ENCODE data around the gene TIMM21. TPM values are rescaled to one million over a fixed set of nuclear protein-coding genes. Genes with fewer than 3 reads are reported as not detected.

Gene TIMM21
- polyA plus RNA-seq, 3 donors, result 66.3 to 70.7 (median 66.4) TPM

DNA sequence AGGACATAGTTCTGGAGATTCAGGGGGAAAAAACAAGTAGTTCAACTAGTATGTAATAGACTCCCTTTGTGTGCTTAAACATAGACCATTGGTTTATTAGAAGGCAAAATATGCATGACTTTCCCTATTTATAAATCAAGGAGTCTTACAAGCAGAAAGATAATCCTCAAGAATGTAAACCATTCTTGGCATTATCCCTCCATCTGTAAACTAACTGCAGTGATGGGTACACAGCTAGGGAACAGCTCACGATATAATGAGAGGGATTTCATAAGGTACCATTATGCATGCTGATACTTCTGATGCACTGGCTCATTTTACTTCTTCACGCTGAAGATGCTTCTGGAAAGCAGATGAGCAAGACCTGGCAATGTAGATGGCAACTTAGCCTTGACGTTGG lies 1.6 kb upstream of the TIMM21 start:
- no peak for DNase-seq (ENCODE audit: low read depth in 3 of 3, low spot score in 2 of 3)

DNA sequence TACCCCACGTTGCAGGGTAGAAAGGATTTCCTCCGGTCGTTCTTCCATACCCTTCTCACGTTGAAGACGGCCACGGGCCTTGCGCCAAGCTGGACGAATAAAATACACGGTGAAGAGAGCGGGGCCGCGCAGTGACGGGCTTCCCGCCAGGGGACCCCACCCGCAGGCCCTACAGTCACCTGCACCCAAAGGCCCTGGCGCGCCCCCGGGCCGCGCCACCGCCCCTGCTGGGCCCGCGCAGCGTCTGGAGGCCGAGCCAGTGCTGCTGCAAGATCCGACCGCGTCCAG lies 888 bp upstream of the TIMM21 start:
- DNase-seq (ENCODE audit: low read depth in 3 of 3, low spot score in 2 of 3), result no peak

DNA sequence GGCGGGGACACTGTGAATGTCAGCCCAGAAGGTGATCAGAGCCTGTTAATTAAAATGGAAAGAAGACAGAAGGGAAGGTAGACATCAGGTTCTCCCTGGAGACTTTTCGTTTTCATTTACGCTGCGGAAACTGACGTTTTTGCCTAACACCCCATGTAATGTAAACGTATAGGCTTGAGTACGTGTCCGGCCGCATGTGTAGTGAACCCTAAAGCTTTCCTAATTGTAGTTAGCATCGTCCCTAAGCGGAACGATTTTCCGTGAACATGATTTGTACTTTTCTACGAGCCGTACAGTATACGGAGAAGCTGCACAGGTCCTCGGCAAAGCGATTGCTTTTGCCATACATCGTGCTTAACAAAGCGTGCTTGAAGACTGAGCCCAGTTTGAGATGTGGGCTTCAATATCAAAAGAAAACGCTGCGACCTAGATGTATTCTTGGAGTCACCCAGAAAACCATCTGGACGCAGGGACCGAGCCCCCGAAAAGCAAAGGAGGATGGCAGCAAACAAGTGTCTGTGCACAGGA lies 284 bp downstream of the TIMM21 start:
- no peak for DNase-seq (ENCODE audit: low read depth in 3 of 3, low spot score in 2 of 3)

DNA sequence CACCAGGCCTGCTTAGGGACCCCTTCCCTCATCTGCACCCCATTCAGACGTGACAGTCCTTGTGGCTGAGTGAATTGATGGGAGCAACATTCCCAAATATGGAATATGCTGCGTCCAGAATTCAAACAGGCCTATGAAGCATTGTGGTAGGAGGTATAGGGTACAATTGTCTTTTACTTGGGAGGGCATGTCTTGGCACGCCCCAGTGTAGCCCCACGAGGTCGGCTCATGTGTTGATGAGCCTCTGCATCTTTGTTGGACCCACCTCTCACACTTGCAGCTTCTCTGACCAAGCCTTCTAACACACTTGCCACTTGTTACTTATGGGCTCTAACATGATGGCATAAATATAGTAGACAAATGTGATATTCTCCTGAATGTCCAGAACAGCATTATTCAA lies 1.6 kb downstream of the TIMM21 start:
- no peak for DNase-seq (ENCODE audit: low read depth in 3 of 3, low spot score in 2 of 3)

DNA sequence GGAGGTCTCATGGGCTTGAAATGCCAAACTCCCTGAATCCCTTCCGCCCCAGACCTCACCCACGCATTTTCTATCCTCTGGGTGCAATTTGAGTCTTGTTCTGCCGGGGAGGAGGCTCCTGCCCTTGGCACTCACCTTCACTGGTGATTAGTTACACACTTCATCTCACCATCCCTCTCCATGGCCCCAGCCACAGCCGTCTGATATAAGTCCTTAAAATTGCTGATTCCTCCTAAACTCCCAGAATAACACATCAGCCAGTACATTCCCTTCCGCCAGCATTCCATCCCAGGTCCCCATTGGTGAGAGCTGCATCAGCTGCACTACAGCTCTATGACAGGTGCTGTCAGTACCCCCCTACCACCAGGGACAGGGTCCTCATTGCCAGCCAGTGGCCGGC lies 3.9 kb downstream of the TIMM21 start:
- no peak for DNase-seq (ENCODE audit: low read depth in 3 of 3, low spot score in 2 of 3)

DNA sequence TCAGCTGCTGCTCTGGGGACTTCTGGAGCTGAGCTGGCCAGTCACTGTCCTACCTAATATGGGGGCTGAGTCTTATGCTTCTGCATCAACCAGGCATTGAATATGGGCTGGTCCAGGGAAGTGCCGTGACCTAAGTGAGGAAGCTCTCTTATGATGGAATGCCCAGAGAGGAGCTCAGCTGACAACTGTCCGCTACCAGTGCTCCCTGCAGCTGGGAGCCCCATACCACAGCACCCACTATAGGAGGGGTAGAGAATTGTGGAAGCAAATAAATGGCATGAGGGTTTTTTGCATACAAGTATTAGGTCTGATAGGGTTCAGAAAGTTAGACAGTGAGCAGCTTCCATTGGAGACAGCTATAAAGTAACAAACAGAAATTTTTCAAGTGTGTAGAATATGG lies 4.5 kb downstream of the TIMM21 start:
- no peak for DNase-seq (ENCODE audit: low read depth in 3 of 3, low spot score in 2 of 3)

DNA sequence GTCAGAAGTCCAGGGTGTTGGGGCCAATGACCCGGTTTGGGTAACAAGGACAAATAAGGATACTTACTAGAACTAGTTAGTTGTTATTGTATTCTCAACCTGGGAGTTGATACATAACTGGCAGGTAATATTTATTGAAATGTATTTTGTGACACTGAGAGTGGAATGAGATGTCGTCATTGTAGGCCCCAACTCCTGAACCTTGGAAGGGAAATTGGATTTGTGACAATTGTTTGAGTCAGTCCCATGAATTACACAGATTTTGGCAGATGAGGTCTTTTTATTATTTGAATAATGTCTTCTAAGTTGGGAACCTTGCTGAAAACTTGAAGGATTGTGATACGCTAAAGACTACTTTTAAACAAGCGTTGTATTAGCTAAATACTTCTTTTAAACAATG lies 5.1 kb downstream of the TIMM21 start:
- no peak for DNase-seq (ENCODE audit: low read depth in 3 of 3, low spot score in 2 of 3)

DNA sequence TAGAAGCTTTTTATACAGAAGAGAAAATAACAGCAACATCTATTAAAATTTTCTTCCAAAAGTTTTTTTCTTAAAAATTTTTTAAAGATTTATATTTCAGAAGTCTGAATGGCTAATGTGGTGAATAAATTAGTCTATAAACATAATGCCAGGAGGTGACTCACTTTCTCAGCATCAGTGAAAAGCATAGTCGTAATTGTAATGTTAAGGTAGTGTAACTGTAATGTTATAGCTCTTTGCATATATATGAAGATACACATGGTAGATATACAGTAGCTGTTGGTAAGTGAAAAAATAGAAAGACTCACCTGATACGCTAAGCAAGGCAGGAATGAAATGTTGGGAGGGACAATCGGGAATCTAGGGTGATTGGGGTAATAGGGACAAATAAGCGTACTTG lies 5.5 kb downstream of the TIMM21 start:
- no peak for DNase-seq (ENCODE audit: low read depth in 3 of 3, low spot score in 2 of 3)

DNA sequence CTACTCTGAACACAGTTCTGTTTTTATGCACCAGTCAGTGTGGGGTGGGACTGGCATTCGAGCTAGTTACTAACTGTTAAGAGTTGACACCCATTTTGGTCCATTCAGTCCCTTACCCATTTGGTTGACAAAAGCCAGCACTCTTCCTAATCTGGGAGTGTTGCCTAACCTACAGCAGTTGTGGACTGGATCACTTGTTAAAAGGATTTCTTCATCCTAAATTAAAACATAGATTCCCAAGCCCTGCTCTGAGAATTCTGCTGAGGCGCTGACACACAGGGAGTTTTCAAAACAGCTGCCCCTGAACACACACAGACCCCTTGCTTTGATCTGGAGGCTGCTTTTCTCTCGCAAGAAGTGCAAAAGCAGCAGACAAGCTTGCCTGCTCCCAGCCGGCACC lies 6.4 kb downstream of the TIMM21 start:
- DNase-seq (ENCODE audit: low read depth in 3 of 3, low spot score in 2 of 3), result no peak

DNA sequence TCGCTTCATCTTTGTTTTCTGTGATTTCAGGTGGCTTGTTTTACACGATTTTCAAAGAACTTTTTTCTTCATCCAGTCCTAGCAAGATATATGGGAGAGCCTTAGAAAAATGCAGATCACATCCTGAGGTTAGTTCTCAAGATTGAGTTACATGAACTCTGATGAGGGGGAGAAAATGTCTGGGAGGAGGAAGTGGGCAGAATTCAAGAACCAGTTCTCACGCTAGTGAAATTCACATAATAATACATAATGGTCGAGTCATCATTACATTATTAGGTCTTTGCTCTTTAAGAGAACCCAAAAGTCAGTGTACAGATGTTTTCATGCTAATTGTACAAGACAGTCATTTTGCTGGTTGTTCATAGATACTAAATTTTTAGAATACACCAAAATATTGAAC lies 7.0 kb downstream of the TIMM21 start:
- no peak for DNase-seq (ENCODE audit: low read depth in 3 of 3, low spot score in 2 of 3)

DNA sequence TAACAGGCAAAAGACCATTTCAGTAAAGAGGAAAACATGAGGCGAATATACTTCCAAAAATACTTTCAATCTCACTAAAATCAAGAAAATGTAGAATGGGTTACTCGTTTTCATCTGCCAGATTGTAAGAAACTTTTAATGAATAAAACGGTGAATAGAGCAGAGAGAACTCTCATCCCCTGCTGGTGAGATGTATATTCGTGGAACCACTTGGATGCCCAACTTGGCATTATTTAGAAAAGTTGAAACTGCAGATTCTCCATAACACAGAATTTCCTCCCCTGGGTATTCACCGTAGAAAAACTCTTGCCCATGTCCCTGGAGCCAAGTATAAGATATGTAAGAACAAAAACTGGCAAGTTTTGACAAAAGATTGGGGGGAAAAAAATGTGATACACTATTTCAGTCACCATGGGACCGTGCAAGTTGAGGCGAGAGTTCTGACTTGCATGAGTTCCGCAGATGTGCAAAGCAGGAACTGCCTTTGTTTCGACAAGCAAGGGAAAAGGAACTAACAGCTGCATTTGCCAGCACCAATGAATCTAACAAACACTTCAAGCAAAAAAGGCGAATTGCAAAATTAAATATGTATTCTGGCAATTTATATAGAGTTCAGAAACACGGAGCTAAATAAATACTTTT lies 14.8 kb downstream of the TIMM21 start:
- DNase-seq (ENCODE audit: low read depth in 3 of 3, low spot score in 2 of 3), result no peak

DNA sequence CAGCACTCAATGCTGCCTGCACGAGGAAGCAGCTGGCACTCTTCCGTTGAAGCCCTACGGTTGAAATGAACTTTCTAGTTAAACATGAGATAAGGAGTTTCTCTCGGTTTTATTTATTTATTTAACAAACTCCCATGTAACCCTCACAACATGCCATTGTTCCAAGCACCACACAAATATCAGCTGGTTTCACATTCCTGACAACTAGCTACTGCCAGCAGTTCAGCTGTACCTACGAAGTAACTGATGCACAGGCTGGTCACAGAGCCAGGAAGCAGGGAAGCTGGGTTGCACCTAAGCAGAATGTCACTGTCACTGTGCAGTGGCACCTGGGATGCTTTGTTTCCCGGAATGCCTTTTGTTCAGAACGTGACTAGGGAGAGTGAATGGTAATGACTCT lies 18.1 kb downstream of the TIMM21 start:
- no peak for DNase-seq (ENCODE audit: low read depth in 3 of 3, low spot score in 2 of 3)

DNA sequence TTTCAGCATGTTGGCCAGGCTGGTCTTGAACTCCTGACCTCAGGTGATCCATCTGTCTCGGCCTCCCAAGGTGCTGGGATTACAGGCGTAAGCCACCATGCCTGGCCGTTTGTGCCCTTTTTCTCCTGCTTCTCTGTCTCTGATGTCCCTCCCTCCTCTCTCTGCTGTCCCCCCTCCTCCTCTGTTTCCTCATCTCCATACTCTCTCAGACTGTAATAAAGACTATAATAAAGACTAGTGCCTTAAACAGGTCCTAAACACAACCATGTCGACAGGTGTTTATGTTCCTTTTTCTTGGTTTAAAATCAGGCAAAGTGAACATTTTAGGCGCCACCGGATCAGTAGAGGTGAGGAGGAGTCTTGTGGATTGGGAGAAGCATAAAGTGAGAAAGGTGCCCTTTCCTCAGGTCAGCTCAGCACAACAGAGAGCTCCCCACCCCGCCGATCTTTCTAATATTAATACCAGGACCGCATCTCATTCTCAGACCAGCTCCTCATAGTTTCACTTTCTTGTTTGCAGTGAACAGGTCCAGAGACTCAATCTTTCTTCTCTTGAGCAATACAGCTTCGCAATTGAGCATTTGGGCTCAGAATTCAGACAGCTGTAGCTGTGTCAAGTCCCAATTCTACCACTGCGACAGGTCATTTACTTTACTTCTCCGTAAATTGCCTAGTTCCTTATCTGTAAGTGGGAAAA lies 23.7 kb downstream of the TIMM21 start:
- DNase-seq (ENCODE audit: low read depth in 3 of 3, low spot score in 2 of 3), result no peak

DNA sequence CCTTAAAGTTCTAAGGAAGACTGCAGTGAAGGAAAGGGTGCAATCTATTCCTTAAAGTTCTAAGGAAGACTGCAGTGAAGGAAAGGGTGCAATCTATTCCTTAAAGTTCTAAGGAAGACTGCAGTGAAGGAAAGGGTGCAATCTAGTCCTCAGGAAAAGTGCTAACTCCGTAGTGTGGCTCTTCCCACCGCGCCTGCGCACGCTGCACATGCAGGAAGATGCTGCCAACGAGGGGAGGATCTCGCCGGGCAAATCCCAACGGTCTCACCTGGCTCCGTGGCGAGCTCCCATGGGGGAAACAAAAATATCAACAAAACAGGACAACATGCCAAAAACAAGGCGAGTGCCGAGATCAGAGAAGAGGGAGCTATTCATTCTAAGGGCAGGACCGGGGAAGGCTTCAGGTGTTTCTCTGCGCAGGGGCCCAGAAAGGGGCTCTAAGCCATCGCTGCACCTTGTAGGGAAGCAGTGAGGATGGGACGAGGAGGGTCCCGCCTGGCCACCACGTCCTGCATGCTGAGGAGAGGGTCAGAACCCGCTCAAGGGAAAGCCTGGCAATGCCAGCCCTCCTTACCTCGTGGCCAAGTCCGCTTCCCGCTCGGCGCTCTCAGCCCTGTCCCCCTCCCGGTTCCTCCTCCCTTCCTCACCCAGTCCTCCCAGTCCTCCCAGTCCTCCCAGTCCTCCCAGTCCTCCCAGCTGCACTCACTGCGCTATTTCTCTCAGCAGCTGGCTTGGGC lies 24.5 kb downstream of the TIMM21 start:
- DNase-seq (ENCODE audit: low read depth in 3 of 3, low spot score in 2 of 3), result no peak

DNA sequence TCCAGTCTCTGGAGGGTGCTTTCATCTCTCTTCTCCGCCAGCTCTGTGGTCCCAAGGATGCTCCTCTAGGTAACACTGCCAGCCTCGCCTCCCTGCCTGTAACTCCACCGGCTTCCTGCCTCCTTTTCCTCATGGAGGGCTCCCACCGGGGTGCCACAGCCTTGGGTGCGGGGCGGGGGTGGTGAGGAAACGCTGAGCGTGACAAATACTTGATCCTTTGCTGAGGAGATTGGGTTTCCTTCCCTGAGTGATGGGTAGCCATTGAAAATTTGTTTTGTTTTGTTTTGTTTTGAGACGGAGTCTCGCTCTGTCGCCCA lies 25.1 kb downstream of the TIMM21 start:
- no peak for DNase-seq (ENCODE audit: low read depth in 3 of 3, low spot score in 2 of 3)

DNA sequence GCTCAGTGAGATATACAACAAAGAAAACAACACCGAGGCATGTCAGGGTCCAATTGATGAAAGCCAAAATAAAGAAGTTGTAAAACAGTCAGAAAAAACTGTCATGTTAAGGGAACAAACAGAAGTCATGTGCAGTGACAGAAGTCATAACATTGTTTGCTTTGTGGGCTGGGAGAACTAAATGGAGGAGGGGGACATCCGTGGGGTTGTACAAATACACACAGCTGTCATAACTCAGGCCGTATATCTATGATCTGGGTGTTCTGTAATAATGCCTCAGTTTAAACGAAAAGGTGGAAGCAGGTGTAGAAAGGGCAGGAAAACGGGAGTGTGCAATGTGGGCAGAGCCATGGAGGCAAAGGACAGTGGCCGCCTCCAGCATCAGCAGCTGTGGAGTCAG lies 27.3 kb downstream of the TIMM21 start:
- DNase-seq (ENCODE audit: low read depth in 3 of 3, low spot score in 2 of 3), result no peak

DNA sequence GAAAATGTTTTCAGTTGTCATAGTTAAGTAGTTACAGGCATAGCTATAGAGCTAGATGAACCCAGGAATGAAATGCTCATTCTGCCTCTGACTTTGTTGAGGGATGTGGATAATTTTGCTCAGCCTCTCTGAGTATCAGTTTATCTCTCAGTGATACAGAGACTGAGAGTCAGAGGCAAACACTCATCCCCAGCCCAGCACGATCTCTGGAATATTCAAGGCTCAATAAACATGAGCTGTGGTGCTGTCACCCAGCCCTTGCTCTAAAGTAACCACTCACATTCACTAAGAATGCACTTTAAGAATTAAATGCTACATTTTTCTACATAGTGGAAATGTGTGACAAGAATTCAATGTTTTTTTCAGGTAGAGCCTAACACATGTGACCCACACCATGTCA lies 30.6 kb downstream of the TIMM21 start:
- no peak for DNase-seq (ENCODE audit: low read depth in 3 of 3, low spot score in 2 of 3)

DNA sequence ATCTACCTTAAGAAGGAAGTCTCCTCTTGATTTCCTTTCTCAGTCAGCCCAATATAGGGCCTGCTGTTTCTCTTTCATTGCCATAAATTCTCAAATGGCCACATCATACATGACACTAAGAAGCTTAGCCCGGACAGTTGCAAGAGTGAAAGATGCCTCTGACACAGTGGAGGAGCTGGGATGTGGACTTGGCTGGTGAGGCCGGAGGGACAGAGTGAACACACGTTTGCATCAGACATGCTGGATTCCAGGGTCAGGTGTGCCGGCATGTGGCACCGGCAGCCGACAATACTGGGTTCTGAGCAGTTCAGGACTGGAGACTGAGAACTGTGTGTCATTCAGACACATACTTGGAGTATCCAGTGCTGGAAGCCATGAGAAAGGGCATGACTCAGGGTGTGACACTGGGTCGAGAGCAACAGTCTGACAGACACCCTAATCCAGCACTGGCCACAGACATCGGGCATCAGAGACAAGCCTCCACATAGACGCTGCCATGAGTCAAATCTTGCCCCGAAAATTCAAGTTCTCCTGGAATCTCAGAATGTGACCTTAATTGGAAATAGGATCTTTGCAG lies 31.4 kb downstream of the TIMM21 start:
- DNase-seq (ENCODE audit: low read depth in 3 of 3, low spot score in 2 of 3), result no peak

DNA sequence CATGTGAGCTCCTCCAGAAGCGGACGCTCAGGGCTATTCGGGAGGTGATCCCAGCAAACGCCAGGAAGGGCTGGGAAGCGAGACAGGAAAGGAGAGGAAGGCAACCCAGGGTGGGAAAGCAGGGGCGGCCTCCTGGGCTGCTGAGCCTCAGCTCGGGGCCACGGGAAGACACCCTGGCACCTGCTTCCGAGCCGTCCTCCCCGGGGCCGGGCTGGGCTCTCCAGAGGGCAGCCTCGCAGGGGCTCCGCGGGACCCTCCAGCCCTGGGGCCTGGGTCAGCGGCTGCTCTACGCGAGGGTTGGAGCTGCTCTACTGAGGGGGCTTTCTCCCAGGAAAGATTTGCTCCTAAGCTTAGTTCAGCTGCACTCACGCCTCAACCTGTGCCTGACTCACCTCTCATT lies 34.0 kb downstream of the TIMM21 start:
- no peak for DNase-seq (ENCODE audit: low read depth in 3 of 3, low spot score in 2 of 3)

DNA sequence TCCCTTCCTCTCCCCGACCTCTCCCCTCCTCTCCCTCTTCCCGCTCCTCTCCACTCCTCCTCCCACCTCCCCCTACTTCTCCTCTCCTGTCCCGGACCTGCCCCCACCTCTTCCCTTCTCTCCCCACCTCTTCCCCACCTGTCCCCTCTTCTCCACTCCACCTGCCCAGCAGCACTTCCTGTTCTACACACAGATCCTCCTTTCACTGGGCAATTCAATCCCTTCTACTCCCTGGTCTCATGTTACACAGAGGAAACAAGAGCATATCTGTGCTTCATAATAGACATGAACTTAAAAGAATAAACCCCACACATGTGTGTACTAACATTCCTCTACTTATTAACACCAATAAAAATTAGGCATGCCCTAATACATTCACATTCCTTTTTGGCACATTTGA lies 34.8 kb downstream of the TIMM21 start:
- no peak for DNase-seq (ENCODE audit: low read depth in 3 of 3, low spot score in 2 of 3)

DNA sequence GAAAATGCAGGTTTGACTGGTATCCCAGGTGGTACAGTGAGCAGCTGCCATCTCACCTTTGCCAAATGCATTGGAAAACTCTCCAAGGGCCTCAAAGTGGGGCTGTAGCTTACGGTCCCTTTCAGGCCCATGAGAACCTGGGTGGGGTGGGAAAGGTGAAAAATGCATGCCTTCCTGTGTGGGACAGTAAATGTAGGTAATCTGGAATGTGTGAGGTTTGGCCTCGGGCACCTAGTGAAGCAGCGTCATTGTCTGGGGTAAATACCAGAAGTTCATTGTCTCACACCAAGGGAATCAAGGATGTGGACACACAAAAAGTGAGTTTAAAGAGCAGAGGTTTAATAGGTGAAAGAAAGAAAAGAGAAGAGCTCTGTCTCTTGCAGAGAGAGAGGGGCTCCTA lies 36.6 kb downstream of the TIMM21 start:
- no peak for DNase-seq (ENCODE audit: low read depth in 3 of 3, low spot score in 2 of 3)

DNA sequence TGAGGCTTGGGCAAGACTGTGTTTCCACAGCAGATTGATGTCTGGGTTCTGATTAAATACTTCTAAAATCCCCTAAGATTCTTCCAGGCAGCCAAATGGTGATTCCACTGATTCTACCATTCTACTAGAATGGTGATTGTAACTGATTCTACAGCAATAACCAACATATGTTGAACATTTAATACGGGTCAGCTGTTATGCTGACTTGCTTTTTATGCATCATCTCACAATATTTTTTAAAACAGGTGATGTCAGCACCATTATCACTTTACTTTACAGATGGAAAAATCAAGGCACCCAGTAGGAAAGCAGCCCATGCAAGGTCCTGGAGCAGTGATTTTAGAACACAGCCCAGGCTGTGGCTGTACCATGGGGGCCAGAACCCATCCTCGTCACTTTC lies 37.5 kb downstream of the TIMM21 start:
- DNase-seq (ENCODE audit: low read depth in 3 of 3, low spot score in 2 of 3), result no peak

Measured in right renal cortex interstitium (tissue), 3 donors.